CD8-positive, alpha-beta memory T cell (primary cell): ENCODE data around the gene RBBP5. TPM values are rescaled to one million over a fixed set of nuclear protein-coding genes. Genes with fewer than 3 reads are reported as not detected.

Experiments used
- CTCF ChIA-PET: fragments of 350-600 bp; sonication (Branson Sonifier 250); formaldehyde crosslinking; loops from one replicate; lab custom pipeline; 2021; ENCODE audit warnings: antibody characterized with exemption; lab: Charles Lee
- POLR2A ChIA-PET: fragments of 350-600 bp; sonication (Branson Sonifier 250); formaldehyde crosslinking; loops from one replicate; lab custom pipeline; 2021; ENCODE audit warnings: antibody characterized with exemption; lab: Charles Lee
- DNase-seq, 5 donors: peaks; one replicate each; pipeline versions ENCODE4 v3.0.0 to v3.0.0-alpha.2; 2020 to 2022; ENCODE audit warnings: mixed read lengths in 1 of 5
- H3K27ac ChIP-seq: one replicate; pipeline ENCODE4 v1.7.0; 2013; ENCODE audit warnings: low read depth, mild to moderate bottlenecking, low read length, moderate library complexity
- H3K27me3 ChIP-seq: 2 replicates; pipeline ENCODE4 v1.7.0; 2013; ENCODE audit warnings: low read length, mild to moderate bottlenecking; ENCODE audit not compliant: insufficient read depth, poor library complexity, severe bottlenecking
- H3K36me3 ChIP-seq: 2 replicates; pipeline ENCODE4 v1.7.0; 2013; ENCODE audit warnings: mild to moderate bottlenecking, low read length, moderate library complexity; ENCODE audit not compliant: insufficient read depth
- H3K4me1 ChIP-seq: 2 replicates; pipeline ENCODE4 v1.7.0; 2013; ENCODE audit warnings: mild to moderate bottlenecking, low read length, moderate library complexity; ENCODE audit not compliant: insufficient read depth
- H3K4me3 ChIP-seq: 2 replicates; pipeline ENCODE4 v1.7.0; 2013; ENCODE audit warnings: mild to moderate bottlenecking, low read length
- H3K9me3 ChIP-seq: 2 replicates; pipeline ENCODE4 v1.7.0; 2013; ENCODE audit warnings: mild to moderate bottlenecking, low read length
- H3K27ac Mint-ChIP-seq, 8 donors: one replicate each; pipeline ENCODE4 v1.8.0; 2020 to 2021; ENCODE audit warnings: mixed read lengths in 8 of 8, mild to moderate bottlenecking in 6 of 8, inconsistent platforms in 3 of 8, moderate library complexity in 3 of 8
- H3K27me3 Mint-ChIP-seq, 2 donors: one replicate each; pipeline ENCODE4 v1.8.0; 2020 to 2021; ENCODE audit warnings: mixed read lengths in 2 of 2, mild to moderate bottlenecking in 1 of 2, moderate library complexity in 1 of 2
- H3K36me3 Mint-ChIP-seq, 3 donors: one replicate each; pipeline ENCODE4 v1.8.0; 2020 to 2021; ENCODE audit warnings: mixed read lengths in 3 of 3, inconsistent platforms in 1 of 3, mild to moderate bottlenecking in 1 of 3
- H3K4me1 Mint-ChIP-seq, 3 donors: one replicate each; pipeline ENCODE4 v1.8.0; 2020 to 2021; ENCODE audit warnings: mixed read lengths in 3 of 3, inconsistent platforms in 1 of 3, mild to moderate bottlenecking in 1 of 3
- H3K4me3 Mint-ChIP-seq, 7 donors: one replicate each; pipeline ENCODE4 v1.8.0; 2020 to 2021; ENCODE audit warnings: mixed read lengths in 7 of 7, mild to moderate bottlenecking in 6 of 7, moderate library complexity in 4 of 7, inconsistent platforms in 2 of 7
- H3K9me3 Mint-ChIP-seq, 5 donors: one replicate each; pipeline ENCODE4 v1.8.0; 2020 to 2022; ENCODE audit warnings: mixed read lengths in 5 of 5, mild to moderate bottlenecking in 3 of 5, moderate library complexity in 2 of 5, inconsistent platforms in 1 of 5
- polyA plus RNA-seq: library from polyadenylated mRNA; unstranded; fragments of 300-500 nt; fragmentation: Illumina TruSeq; gene quantifications from one replicate; pipeline ENCODE4 v1.2.3, GENCODE V29; 2021
- total RNA-seq, 2 experiments: library from RNA; stranded (reverse); gene quantifications; one replicate each; pipeline ENCODE4 v1.2.3, GENCODE V29; 2021

Gene RBBP5
- total and polyA plus RNA-seq, 3 experiments from 2014 or later = 20.8 to 30.8 (median 27.5) TPM

DNA sequence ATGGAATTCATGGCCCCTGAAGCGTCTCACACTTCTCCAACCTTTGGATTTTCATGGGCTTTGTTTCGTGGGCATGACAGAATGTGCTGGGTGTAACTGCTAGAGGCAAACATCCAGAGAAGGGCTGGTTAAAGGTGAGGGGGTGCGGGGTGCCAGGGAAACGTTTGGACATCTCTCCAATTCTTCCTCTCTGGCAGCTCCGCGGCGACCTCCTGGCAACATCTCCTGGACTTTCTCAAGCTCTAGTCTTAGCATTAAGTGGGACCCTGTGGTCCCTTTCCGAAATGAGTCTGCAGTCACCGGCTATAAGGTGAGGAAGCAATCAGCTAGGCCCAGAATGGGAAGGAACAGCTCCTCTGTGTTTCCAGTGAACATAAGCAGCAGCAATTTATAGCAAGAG is 49.5 kb downstream of the RBBP5 start:
- H3K27me3 ChIP-seq = no peaks in the 10 kb centered on the region
- H3K27ac ChIP-seq = no peak overlapping the region
- no peaks in the 10 kb centered on the region for H3K4me1 Mint-ChIP-seq
- no peak overlapping the region for H3K4me3 Mint-ChIP-seq
- no peak for DNase-seq
- no peak overlapping the region for H3K27ac Mint-ChIP-seq
- POLR2A ChIA-PET = no interaction called here
- no peaks in the 10 kb centered on the region for H3K9me3 ChIP-seq
- H3K36me3 ChIP-seq = no peaks in the 10 kb centered on the region
- no peaks in the 10 kb centered on the region for H3K9me3 Mint-ChIP-seq
- H3K27me3 Mint-ChIP-seq = peaks cover 0 to 2% of the 10 kb centered on the region in 2 donors
- no peaks in the 10 kb centered on the region for H3K4me1 ChIP-seq
- CTCF ChIA-PET = no interaction called here
- H3K4me3 ChIP-seq = no peak overlapping the region
- H3K36me3 Mint-ChIP-seq = no peaks in the 10 kb centered on the region

DNA sequence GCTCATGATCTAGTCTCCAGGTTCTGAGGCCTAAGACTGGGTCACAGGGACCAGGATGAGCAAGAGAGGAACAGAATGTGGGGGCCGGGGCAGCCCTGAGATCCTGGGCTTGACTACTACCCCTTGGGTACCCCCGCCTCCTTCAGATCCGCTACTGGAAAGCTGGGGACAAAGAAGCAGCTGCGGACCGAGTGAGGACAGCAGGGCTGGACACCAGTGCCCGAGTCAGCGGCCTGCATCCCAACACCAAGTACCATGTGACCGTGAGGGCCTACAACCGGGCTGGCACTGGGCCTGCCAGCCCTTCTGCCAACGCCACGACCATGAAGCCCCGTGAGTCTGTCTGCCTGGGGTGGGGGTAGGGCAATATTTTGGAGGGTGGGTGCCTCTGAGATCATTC is 50.0 kb downstream of the RBBP5 start:
- Histone ChIP-seq H3K36me3 (no peaks in the 10 kb centered on the region), H3K27ac (no peak overlapping the region), H3K4me3 (no peak overlapping the region), H3K9me3 (no peaks in the 10 kb centered on the region), H3K27me3 (no peaks in the 10 kb centered on the region), H3K4me1 (no peaks in the 10 kb centered on the region)
- no peaks in the 10 kb centered on the region for H3K9me3 Mint-ChIP-seq
- peaks cover 0 to 2% of the 10 kb centered on the region in 2 donors for H3K27me3 Mint-ChIP-seq
- CTCF ChIA-PET = interaction anchor here (1.1 kb wide), 1 partner anchor 10 kb away, joined by 5 read pairs; no protein-coding TSS in a partner anchor
- no peak overlapping the region for H3K4me3 Mint-ChIP-seq
- POLR2A ChIA-PET = interaction anchor here (0.5 kb wide), 1 partner anchor 626 kb away, joined by 3 read pairs; no protein-coding TSS in a partner anchor
- DNase-seq = no peak
- H3K4me1 Mint-ChIP-seq = no peaks in the 10 kb centered on the region
- no peak overlapping the region for H3K27ac Mint-ChIP-seq
- no peaks in the 10 kb centered on the region for H3K36me3 Mint-ChIP-seq

DNA sequence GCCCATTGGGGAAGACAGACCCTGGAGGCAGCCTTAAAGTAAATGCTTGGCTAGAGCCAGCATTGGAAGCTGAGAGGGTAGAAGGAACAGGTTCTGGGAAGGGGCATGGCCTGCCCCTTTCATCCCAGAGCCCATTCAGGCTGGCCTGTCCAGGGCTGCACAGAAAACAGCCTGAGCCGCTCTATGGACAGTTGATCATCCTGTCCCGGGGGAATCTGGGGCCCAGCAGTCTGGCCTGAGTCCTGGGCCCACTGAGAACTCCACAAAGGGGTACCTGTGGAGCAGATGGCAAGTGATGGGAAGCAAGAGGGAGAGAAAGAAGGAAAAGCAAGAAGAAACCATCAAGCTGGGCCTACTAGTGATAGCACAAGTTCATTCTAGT is 50.8 kb downstream of the RBBP5 start:
- peaks cover 0 to 2% of the 10 kb centered on the region in 2 donors for H3K27me3 Mint-ChIP-seq
- no peaks in the 10 kb centered on the region for H3K9me3 Mint-ChIP-seq
- no peaks in the 10 kb centered on the region for H3K4me1 Mint-ChIP-seq
- no peak for DNase-seq
- ChIA-PET CTCF (interaction anchor here (1.1 kb wide), 1 partner anchor 9 kb away, joined by 5 read pairs; no protein-coding TSS in a partner anchor), POLR2A (no interaction called here)
- H3K4me1 ChIP-seq = no peaks in the 10 kb centered on the region
- H3K4me3 Mint-ChIP-seq = no peak overlapping the region
- H3K36me3 ChIP-seq = no peaks in the 10 kb centered on the region
- H3K4me3 ChIP-seq = no peak overlapping the region
- H3K9me3 ChIP-seq = no peaks in the 10 kb centered on the region
- H3K27me3 ChIP-seq = no peaks in the 10 kb centered on the region
- H3K27ac Mint-ChIP-seq = no peak overlapping the region
- no peaks in the 10 kb centered on the region for H3K36me3 Mint-ChIP-seq
- no peak overlapping the region for H3K27ac ChIP-seq

DNA sequence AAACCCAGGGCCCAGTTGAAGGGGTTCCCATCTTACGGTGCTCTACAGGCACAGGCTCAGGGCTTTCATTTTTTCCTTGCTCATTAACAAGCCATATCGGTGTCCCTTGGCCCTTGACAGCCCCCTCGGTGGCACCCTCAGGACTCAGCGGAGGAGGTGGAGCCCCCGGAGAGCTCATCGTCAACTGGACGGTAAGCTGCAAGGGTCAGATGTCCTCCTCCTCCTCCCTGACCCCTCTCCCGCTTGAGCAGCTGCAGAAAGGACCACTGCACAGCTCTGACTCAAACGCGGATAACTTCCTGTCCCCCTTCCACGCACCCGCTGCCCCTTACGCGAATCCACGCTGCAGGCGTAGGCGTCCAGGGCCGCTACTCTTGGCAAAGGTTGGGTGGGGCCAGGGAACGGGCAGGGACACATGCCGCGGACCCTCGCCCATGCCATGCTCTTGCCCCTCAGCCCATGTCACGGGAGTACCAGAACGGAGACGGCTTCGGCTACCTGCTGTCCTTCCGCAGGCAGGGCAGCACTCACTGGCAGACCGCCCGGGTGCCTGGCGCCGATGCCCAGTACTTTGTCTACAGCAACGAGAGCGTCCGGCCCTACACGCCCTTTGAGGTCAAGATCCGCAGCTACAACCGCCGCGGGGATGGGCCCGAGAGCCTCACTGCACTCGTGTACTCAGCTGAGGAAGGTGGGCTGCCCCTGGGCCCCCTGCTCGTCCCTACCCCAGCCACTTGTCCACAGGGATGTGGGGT is 52.2 kb downstream of the RBBP5 start:
- no peak overlapping the region for H3K4me3 Mint-ChIP-seq
- H3K27ac ChIP-seq = no peak overlapping the region
- no peak for DNase-seq
- ChIA-PET POLR2A (no interaction called here), CTCF (no interaction called here)
- H3K4me1 Mint-ChIP-seq = no peaks in the 10 kb centered on the region
- no peaks in the 10 kb centered on the region for H3K9me3 ChIP-seq
- H3K9me3 Mint-ChIP-seq = no peaks in the 10 kb centered on the region
- no peaks in the 10 kb centered on the region for H3K4me1 ChIP-seq
- H3K4me3 ChIP-seq = no peak overlapping the region
- no peaks in the 10 kb centered on the region for H3K36me3 Mint-ChIP-seq
- H3K27me3 ChIP-seq = no peaks in the 10 kb centered on the region
- H3K27me3 Mint-ChIP-seq = no peaks in the 10 kb centered on the region
- H3K36me3 ChIP-seq = no peaks in the 10 kb centered on the region
- no peak overlapping the region for H3K27ac Mint-ChIP-seq

DNA sequence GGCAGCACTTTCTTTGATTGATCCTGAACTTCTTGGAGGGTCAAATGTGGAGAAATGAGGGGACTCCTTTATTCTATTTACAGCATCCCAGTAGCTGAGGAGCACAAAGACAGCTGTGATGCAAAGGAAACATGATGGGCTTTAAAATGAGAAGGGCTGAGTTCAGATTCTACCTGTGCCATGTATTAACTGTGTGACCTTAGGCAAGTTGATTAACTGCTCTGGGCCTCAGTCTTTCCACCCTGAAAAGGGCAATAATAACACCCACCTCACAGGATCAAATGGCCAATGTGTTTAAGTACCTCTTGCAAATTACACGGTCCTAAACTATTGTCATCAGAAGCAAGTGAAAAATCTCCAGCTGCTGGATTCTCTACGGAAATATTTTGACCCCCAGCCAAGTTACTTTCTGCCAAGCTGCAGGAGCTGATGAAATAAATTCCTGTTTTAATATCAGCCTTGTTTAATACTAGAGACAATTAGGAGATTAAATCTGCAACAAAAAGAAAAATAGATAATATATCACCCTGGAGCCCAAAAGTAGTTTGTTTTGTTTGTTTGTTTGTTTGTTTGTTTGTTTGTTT is 53.2 kb downstream of the RBBP5 start:
- Histone ChIP-seq H3K27ac (no peak overlapping the region), H3K27me3 (no peaks in the 10 kb centered on the region), H3K9me3 (no peaks in the 10 kb centered on the region), H3K36me3 (no peaks in the 10 kb centered on the region), H3K4me1 (no peaks in the 10 kb centered on the region), H3K4me3 (no peak overlapping the region)
- POLR2A ChIA-PET = no interaction called here
- no peaks in the 10 kb centered on the region for H3K9me3 Mint-ChIP-seq
- H3K4me1 Mint-ChIP-seq = no peaks in the 10 kb centered on the region
- no peak for DNase-seq
- H3K36me3 Mint-ChIP-seq = no peaks in the 10 kb centered on the region
- CTCF ChIA-PET = no interaction called here
- H3K4me3 Mint-ChIP-seq = no peak overlapping the region
- no peaks in the 10 kb centered on the region for H3K27me3 Mint-ChIP-seq
- peak overlapping the region in 1 of 8 donors; percentile 47 for H3K27ac Mint-ChIP-seq

DNA sequence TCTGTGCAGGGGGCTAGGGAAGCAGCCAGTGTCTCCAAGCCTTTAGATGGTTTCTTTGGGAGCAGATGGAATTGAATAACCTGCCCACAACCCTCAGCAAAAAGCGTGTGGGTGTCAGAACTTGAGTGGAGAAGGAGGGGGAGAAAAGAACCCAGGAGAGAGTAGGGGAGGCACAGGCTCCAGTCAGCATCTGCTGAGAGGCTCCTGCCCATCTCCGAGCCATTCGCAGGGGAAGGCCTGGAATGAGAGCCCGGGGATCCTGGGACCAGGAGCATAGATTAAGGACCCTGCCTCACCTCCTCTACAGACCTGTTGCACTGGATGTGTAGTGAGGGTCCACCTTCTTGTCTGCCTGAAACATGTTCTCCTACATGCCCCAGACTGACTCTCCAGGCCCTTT is 53.8 kb downstream of the RBBP5 start:
- no peak for DNase-seq
- no peaks in the 10 kb centered on the region for H3K27me3 ChIP-seq
- H3K4me3 ChIP-seq = no peak overlapping the region
- no peaks in the 10 kb centered on the region for H3K9me3 ChIP-seq
- H3K36me3 Mint-ChIP-seq = no peaks in the 10 kb centered on the region
- POLR2A ChIA-PET = no interaction called here
- H3K4me1 ChIP-seq = no peaks in the 10 kb centered on the region
- peak overlapping the region in 1 of 8 donors; percentile 14 for H3K27ac Mint-ChIP-seq
- no peaks in the 10 kb centered on the region for H3K36me3 ChIP-seq
- no peaks in the 10 kb centered on the region for H3K9me3 Mint-ChIP-seq
- CTCF ChIA-PET = no interaction called here
- H3K4me1 Mint-ChIP-seq = no peaks in the 10 kb centered on the region
- no peak overlapping the region for H3K27ac ChIP-seq
- H3K4me3 Mint-ChIP-seq = no peak overlapping the region
- H3K27me3 Mint-ChIP-seq = no peaks in the 10 kb centered on the region

DNA sequence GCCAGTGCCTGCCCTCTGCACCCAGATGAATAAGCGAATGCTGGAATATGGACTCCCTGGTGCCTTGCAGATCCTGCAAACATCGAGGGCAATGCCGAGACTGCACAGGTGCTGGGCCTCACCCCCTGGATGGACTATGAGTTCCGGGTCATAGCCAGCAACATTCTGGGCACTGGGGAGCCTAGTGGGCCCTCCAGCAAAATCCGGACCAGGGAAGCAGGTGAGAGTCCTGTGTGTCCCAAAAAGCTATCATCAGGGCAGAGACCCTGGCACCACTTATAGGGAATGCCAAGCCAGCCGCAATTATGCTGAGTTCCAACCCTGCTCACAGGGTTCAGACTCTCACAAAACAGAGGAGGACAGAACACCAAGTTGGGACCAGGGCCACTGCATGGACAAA is 54.7 kb downstream of the RBBP5 start:
- H3K27me3 Mint-ChIP-seq = no peaks in the 10 kb centered on the region
- Histone ChIP-seq H3K27me3 (no peaks in the 10 kb centered on the region), H3K36me3 (no peaks in the 10 kb centered on the region), H3K27ac (no peak overlapping the region), H3K9me3 (no peaks in the 10 kb centered on the region), H3K4me3 (no peak overlapping the region), H3K4me1 (no peaks in the 10 kb centered on the region)
- no peak overlapping the region for H3K4me3 Mint-ChIP-seq
- no peaks in the 10 kb centered on the region for H3K36me3 Mint-ChIP-seq
- no peaks in the 10 kb centered on the region for H3K9me3 Mint-ChIP-seq
- POLR2A ChIA-PET = no interaction called here
- H3K4me1 Mint-ChIP-seq = no peaks in the 10 kb centered on the region
- DNase-seq = no peak
- CTCF ChIA-PET = no interaction called here
- H3K27ac Mint-ChIP-seq = no peak overlapping the region

DNA sequence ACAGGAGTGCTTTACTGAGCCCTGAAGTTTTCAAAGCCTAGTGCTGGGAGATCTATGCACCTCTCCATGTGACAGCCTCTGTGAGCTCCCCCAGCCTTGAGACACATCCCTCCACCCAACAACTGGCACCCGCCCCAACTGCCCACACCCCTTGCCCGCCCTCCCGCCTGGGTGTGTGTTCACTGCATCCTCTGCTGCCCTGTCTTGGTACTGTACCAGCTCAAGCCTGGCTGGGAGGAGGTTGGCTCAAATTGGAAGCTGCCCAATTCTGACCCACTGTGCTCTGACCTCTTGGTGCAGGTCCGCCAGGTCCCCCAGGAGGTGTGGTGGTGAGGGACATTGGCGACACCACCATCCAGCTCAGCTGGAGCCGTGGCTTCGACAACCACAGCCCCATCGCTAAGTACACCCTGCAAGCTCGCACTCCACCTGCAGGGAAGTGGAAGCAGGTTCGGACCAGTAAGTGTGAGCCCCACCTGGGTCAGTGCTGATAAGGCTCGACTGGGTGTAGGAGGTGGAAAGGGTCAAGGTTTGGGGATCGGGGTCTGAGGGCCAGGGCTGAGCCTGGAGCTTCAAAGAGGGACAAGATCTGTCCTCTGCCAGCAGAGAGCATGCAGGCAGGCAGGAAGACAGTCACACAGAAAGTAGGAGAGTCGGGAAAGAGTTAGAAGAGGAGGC is 55.5 kb downstream of the RBBP5 start:
- ChIA-PET CTCF (no interaction called here), POLR2A (no interaction called here)
- Histone ChIP-seq H3K9me3 (no peaks in the 10 kb centered on the region), H3K36me3 (no peaks in the 10 kb centered on the region), H3K27me3 (no peaks in the 10 kb centered on the region), H3K4me1 (no peaks in the 10 kb centered on the region), H3K4me3 (no peak overlapping the region), H3K27ac (no peak overlapping the region)
- Mint-ChIP-seq H3K27ac (peak overlapping the region in 1 of 8 donors; percentile 63), H3K4me1 (no peaks in the 10 kb centered on the region), H3K9me3 (no peaks in the 10 kb centered on the region), H3K4me3 (no peak overlapping the region), H3K36me3 (no peaks in the 10 kb centered on the region), H3K27me3 (no peaks in the 10 kb centered on the region)
- no peak for DNase-seq
